ENCODE results near the gene SMCHD1. TPM values are rescaled to one million over a fixed set of nuclear protein-coding genes. Genes with fewer than 3 reads are reported as not detected.
A peak's percentile ranks its signal among the peaks of the same experiment; 100 is the strongest.

The SMCHD1 gene
- total and polyA plus RNA-seq, 4 donors = 4.4 to 49.0 (median 25.4) TPM

DNA sequence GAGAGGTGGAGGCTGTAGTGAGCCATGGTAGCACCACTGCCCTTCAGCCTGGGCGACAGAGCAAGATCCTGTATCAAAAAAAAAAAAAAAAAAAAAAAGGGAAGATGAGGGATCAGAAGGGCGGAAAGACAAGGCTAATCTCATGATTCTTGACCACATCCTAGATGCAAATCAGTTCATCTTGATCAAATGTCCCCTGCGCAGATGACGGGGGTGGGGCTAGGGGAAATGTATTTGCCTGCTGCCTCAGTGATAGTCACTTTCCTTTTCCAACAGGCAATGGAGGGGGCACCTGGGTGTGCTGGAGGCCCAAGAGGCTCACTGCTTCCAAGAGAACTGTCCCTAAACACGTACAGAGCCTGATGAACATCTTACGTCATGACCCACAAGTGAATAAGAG is 187.6 kb downstream of the SMCHD1 start:
- no peak overlapping the region for H3K4me3 ChIP-seq (ENCODE audit: low read depth in 1 of 3, low read length in 3 of 3)
- H3K9ac ChIP-seq (ENCODE audit: low read depth in 1 of 2, low read length in 2 of 2) = no peak overlapping the region
- peaks cover 0 to 14% (median 3%) of the 10 kb centered on the region in 4 donors for H3K27me3 ChIP-seq (ENCODE audit: control insufficient read depth in 4 of 4, insufficient read depth in 4 of 4, low read length in 3 of 4)
- DNase-seq (ENCODE audit: low spot score) = peak; percentile 16
- no peaks in the 10 kb centered on the region for H3K36me3 ChIP-seq (ENCODE audit: control insufficient read depth in 4 of 4, insufficient read depth in 3 of 4, low read depth in 1 of 4, low read length in 3 of 4)
- H3K27ac ChIP-seq (ENCODE audit: low read depth in 1 of 2, low read length in 2 of 2) = no peak overlapping the region
- H3K4me1 ChIP-seq (ENCODE audit: control insufficient read depth in 4 of 4, insufficient read depth in 4 of 4, low read length in 3 of 4) = peaks cover 14 to 17% (median 15%) of the 10 kb centered on the region in 4 donors
- peaks cover 0 to under 1% (median 0%) of the 10 kb centered on the region in 4 donors for H3K9me3 ChIP-seq (ENCODE audit: control insufficient read depth in 4 of 4, low read length in 3 of 4)
- WGBS = 79% methylated on average over 6 of the region's 6 CpGs
- TF ChIP-seq RXRA (IDR thresholded peaks at IDR 0.05) = no peak
- no peak for TF ChIP-seq YY1 (IDR thresholded peaks at IDR 0.05)
- TF ChIP-seq, protein P1, sequence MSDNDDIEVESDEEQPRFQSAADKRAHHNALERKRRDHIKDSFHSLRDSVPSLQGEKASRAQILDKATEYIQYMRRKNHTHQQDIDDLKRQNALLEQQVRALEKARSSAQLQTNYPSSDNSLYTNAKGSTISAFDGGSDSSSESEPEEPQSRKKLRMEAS (IDR thresholded peaks at IDR 0.05) = no peak
- TF ChIP-seq, protein P2, sequence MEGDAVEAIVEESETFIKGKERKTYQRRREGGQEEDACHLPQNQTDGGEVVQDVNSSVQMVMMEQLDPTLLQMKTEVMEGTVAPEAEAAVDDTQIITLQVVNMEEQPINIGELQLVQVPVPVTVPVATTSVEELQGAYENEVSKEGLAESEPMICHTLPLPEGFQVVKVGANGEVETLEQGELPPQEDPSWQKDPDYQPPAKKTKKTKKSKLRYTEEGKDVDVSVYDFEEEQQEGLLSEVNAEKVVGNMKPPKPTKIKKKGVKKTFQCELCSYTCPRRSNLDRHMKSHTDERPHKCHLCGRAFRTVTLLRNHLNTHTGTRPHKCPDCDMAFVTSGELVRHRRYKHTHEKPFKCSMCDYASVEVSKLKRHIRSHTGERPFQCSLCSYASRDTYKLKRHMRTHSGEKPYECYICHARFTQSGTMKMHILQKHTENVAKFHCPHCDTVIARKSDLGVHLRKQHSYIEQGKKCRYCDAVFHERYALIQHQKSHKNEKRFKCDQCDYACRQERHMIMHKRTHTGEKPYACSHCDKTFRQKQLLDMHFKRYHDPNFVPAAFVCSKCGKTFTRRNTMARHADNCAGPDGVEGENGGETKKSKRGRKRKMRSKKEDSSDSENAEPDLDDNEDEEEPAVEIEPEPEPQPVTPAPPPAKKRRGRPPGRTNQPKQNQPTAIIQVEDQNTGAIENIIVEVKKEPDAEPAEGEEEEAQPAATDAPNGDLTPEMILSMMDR (IDR thresholded peaks at IDR 0.05; ENCODE audit: low read depth, low read length, missing input control) = no peak
- TF ChIP-seq SP1 (IDR thresholded peaks at IDR 0.05) = no peak
- TF ChIP-seq NR2F2 (IDR thresholded peaks at IDR 0.05) = no peak
- TF ChIP-seq GABPA (IDR thresholded peaks at IDR 0.05 in 1 of 2, conservative IDR thresholded peaks at IDR 0.05 in 1 of 2) = no peak
- no peak for TF ChIP-seq HNF4G (IDR thresholded peaks at IDR 0.05)
- no peak for TF ChIP-seq TAF1 (conservative IDR thresholded peaks at IDR 0.05)
- no peak for TF ChIP-seq RAD21 (IDR thresholded peaks at IDR 0.05)
- TF ChIP-seq, protein P3, sequence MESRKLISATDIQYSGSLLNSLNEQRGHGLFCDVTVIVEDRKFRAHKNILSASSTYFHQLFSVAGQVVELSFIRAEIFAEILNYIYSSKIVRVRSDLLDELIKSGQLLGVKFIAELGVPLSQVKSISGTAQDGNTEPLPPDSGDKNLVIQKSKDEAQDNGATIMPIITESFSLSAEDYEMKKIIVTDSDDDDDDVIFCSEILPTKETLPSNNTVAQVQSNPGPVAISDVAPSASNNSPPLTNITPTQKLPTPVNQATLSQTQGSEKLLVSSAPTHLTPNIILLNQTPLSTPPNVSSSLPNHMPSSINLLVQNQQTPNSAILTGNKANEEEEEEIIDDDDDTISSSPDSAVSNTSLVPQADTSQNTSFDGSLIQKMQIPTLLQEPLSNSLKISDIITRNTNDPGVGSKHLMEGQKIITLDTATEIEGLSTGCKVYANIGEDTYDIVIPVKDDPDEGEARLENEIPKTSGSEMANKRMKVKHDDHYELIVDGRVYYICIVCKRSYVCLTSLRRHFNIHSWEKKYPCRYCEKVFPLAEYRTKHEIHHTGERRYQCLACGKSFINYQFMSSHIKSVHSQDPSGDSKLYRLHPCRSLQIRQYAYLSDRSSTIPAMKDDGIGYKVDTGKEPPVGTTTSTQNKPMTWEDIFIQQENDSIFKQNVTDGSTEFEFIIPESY (IDR thresholded peaks at IDR 0.05) = no peak
- TF ChIP-seq, protein P4, sequence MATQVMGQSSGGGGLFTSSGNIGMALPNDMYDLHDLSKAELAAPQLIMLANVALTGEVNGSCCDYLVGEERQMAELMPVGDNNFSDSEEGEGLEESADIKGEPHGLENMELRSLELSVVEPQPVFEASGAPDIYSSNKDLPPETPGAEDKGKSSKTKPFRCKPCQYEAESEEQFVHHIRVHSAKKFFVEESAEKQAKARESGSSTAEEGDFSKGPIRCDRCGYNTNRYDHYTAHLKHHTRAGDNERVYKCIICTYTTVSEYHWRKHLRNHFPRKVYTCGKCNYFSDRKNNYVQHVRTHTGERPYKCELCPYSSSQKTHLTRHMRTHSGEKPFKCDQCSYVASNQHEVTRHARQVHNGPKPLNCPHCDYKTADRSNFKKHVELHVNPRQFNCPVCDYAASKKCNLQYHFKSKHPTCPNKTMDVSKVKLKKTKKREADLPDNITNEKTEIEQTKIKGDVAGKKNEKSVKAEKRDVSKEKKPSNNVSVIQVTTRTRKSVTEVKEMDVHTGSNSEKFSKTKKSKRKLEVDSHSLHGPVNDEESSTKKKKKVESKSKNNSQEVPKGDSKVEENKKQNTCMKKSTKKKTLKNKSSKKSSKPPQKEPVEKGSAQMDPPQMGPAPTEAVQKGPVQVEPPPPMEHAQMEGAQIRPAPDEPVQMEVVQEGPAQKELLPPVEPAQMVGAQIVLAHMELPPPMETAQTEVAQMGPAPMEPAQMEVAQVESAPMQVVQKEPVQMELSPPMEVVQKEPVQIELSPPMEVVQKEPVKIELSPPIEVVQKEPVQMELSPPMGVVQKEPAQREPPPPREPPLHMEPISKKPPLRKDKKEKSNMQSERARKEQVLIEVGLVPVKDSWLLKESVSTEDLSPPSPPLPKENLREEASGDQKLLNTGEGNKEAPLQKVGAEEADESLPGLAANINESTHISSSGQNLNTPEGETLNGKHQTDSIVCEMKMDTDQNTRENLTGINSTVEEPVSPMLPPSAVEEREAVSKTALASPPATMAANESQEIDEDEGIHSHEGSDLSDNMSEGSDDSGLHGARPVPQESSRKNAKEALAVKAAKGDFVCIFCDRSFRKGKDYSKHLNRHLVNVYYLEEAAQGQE (IDR thresholded peaks at IDR 0.05) = no peak
- TF ChIP-seq FOXA2 (IDR thresholded peaks at IDR 0.05) = no peak
- TF ChIP-seq, protein P5, sequence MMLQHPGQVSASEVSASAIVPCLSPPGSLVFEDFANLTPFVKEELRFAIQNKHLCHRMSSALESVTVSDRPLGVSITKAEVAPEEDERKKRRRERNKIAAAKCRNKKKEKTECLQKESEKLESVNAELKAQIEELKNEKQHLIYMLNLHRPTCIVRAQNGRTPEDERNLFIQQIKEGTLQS (IDR thresholded peaks at IDR 0.05) = no peak
- no peak for TF ChIP-seq HNF4A (conservative IDR thresholded peaks at IDR 0.05)
- TF ChIP-seq EGR1 (IDR thresholded peaks at IDR 0.05; ENCODE audit: low read depth in 2 of 2) = no peak
- no peak for TF ChIP-seq FOXA1 (IDR thresholded peaks at IDR 0.05)
- no peak for TF ChIP-seq JUND (IDR thresholded peaks at IDR 0.05)

Measured in liver (tissue), 9 donors.